SW480 (cell line): Measurements from ENCODE around the gene GRIN2A.

Experiments used
- DNase-seq: peaks from one replicate; pipeline ENCODE4 v3.0.0-alpha.2; 2016; ENCODE audit warnings: low spot score

The GRIN2A gene

DNA sequence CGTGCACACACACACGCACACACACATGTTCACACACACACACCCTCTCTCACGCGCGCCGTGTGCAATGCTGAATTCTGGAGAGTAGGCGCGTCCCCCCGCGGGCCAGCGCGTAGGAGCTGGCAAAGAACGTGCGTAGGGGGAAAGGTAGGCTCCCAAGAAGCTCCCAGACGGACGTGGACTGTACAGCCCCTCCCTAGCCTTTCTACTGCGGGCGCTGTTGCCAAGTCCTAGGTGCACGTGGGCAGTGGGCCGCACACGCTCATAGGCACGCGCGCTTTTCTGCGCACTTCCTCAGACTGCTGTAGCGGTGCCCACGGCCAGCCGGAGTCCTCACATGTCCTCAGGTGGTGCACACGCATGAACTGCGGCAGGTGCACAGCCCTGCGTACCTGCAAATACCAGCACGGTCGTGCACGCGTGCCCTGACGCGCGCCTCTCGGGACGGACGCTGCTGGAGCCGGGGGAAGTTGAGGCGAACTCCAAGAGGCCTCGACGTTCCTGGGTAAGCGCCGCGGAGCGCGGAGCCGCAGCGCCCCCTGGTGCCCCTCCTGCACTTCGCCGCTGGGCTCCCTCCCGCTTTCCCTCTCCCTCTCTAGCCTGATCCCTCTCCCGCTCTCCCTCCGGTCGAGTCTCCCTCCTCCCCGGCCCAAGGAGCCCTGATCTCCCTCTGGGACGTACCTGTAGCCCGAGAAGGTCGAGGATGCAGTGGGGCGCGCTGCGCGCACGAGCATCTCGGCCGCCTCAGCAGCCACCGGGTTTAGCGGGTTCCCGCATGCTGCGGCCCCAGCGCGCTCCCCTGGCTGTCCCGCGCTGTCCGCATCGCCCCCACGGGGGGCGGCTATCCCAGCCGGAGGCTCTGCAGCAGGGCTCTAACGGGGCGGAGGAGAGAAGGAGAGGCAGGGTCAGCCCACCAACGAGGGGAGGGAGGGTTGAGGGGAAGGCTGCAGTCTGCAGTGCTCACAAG, 749 bp downstream of the GRIN2A start:
- DNase-seq: no peak

DNA sequence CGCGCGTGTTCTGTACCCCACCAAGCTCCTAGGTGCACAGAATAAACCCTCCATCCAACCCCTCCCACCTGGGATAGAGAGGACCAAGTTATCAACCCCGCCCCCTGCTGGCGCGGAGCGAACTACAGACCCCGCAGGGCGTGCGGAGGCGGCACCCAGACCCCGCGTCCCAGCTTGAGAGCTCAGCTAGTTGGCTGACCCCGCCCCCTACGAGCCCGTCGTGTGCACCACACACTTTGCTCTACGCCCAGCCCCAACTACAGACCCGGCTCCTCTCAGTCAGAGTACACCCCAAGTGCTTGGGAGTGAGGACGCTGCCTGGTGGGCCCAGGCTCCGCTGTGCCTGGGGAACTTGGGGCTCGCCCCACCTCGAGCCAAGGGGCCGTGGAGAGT, 1.5 kb downstream of the GRIN2A start:
- DNase-seq: no peak

DNA sequence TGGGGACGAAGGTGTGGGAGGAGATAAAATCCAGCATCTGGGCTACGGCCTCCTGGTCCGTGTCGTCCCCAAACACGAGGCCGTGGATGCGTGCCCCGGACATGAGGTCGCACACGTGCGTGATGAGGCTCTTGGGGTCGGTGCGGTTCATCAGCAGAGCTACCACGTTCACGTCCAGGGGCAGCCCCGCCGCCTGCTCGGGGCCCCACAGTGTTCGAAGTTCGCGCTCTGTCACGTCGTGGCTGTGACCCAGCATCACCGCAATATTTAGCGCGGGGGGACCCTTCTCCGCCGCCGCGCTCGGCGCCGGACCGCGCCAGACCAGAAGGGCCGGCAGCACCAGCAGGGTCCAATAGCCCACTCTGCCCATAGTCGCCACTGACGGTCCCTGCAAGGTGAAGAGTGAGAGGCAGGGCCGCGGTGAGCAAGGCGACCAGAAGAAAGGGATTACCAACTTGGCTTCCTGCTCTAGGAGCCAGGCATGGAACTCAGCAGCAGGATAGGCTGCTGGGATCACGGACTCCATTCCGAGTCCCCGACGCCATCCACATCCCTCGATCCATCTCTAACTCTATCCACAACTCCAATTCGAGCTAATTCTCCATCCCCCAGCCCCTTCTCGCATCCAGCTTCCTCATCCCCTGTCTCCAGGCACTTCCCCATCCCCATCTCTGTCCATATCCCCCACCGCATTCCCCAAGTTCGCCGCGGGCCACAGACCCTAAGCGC, 2.0 kb downstream of the GRIN2A start:
- no peak for DNase-seq

DNA sequence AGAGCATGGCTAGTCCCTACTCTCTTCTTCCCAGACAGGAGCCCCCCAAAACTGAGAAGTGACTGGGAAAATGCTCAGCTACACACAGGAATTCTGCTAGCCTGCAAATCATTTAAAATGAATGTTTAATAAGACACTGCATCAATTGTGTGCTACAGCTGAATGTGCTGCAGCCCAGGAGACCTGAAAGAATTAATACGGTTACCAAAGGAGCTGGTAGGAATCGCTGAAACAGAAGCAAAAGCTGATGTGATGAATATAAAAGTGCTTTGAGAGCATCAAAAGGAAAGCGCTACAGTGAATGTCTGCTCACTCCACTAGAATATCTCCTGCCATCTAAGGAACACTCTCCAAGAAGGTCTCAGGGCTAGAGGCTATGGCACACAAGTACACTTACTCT, 3.7 kb downstream of the GRIN2A start:
- DNase-seq: no peak

DNA sequence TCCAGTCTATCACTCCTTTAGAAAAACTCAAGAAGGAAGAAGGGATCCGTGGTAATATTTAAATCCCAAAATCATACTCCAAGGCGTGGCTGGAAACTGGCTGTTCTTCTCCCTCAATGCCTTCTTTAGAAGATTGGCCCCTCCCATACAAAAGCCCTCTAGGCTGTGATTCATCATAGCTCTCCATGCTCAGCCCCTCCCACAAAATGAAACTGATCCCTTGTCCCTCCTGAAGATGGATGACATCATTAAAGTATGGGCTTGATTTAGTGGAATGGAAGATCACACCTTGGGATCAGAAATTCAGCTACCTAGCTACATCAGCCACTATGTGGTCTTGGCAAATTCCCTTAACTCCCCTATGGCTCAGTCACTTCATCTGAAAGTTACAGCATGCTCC, 4.1 kb downstream of the GRIN2A start:
- peak; percentile 25 for DNase-seq

DNA sequence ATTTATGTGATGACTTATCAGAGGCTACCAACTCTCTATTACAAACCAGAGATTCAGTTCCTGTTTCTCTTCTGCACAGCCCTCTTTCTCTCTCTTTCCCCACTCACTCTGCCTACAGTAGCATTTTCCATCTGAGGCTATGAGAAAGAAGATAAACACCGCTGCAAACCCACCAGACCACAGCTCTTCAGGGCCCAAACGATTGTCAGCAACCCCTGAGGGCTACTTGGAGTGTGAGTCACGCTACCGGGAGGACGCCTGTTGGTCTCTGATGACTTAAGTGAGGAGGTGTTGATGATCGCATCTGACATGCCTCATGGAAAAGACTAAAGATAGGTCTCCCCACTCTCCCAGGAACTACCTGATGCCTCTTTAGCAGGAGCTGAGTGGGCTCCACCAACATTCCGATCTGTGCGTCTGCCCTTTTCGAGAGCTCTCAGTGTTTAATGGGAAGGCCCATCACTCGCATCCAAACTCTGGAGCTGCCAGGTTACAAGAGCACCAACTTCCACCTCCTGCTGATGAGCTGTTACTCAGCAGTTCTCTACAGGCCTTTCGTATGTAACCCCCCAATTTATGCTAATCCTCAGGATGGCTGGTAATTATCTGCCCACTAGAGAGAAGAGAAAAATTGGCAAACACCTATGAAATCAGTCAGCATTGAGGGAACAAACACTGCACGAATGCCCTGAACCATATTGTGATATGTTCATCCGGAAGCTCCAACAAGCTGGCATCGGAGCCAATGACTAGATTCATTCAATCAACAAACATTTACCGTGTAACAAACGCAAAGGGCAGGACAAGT, 9.2 kb downstream of the GRIN2A start:
- no peak for DNase-seq

DNA sequence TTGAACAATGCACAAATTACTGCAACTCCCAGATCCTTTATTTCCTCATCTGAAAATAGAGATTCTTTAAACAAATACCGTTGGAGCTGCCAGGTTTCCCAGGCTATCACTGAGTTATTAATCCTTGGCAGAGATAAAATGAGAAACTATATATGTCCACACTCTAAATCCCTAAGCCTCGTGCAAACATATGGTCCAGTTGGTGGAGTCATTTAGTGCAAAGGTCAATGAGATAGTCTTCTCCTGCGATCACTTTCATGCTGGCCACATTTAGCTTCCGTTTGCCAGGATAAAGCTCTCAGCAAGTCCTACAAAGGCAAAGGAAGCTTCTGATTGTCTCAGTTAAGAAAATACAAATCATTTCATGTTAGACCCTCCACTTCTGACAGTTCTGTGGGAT, 11.0 kb downstream of the GRIN2A start:
- DNase-seq: no peak

DNA sequence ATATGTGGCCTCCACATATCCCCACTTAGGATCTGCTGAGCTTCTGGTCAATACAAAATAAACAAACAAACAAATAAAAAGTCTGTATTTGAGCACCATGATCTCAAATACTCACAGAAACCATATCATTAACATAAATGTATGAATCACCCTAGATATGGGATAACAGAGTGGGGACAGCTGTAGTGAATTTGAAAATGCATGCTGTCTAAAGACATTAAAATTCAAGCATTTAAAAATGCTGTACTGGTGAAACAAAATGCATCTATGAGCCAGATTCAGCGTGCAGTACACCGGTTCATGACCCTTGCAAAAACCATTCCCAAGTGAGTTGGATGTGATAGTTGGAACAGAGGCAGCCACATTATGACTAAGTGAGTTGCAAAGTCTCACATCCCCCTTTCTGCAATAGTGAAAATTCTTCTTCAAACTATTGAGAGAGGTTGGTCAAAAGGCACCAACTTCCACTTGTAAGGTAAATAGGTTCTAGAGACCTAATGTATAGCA, 12.3 kb downstream of the GRIN2A start:
- no peak for DNase-seq

DNA sequence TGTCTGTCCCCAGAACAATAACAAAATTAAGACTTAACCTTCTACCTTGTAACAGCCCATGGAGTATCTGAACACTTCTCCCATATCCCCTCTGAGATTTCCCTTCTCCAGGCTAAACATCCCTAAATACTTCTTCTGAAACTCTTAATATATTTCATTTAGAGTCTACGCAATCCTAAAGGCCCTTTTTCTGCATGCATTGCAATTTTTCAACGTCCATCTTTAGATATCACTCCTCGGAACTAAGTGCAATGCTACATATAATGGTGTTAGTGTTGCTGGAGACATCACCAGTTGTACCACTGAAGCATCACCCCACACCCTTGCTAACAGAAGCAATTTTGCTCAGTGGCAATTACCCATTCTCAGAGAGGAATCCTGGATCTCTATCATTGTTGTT, 13.2 kb downstream of the GRIN2A start:
- no peak for DNase-seq

DNA sequence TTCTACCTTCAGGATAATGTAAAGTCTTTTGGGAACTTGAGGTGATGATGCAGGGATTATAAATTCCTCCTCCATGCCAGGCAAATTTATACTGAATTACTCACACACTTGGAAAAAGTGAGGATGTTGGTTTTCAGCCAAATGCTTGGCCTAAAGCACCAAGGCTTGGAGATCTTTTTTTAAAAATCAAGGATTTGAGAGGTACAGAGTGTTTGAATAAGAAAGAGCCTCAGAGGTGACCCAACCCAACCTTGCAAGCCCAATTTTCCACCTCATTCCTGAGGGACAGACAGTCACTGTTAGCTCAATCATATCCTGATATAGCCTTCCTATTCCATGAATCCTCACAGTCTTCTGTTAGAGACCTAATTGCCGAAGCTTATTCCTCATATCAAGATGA, 14.0 kb downstream of the GRIN2A start:
- DNase-seq: no peak

DNA sequence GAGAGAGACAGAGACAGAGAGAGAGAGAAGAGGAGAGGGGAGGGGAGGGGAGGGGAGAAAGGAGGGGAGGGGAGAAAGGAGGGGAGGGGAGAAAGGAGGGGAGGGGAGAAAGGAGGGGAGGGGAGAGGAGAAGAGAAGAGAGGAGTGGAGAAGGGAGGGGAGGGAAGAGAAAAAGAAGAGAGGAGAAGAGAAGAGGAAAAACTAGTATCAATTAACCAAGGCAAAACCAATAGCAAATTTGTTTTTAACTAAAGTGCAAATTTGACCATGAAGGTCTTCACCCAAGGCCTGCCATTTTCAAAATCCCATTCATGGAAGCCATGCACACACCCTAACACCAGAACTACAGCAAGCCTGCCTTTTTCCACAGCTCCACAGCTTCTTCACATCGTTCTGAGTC, 16.6 kb downstream of the GRIN2A start:
- DNase-seq: no peak

DNA sequence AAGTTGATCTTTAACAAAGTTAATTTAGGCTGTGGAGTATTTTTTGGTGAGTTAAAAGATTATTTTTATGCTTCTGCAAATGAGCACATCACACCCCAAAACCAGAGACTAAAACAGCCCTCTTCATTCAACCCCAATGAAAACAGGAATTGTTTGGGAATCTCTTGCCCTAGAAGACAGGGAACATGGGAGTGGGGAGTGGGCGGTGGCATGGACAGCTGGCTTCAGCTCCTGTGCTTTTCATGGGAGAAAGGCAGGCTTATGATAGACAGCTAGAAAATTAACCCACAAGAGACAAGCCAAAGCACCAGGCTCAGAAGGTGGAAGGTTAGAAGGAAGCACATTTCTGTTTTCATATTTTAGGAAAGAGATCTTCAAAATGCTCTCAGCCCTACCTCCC, 19.2 kb downstream of the GRIN2A start:
- DNase-seq: no peak

DNA sequence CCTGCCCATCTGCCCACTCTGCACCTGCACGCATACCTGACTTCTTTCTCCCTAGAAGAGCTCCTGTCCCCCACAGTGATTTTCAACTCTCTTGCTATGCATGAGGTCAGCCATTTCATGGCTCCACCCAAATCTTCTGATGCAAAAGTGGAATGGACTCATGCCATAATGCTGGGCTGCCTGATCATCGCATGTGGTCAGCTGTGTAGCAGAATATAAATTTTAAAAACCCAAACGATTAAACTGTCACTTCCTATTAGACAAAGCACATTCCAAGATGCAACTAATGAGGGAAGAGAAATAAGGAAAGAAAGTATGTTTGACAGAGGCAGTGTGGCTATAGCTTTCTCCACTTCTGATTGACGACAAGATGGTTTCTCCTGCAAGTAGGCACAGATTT, 26.1 kb downstream of the GRIN2A start:
- no peak for DNase-seq

DNA sequence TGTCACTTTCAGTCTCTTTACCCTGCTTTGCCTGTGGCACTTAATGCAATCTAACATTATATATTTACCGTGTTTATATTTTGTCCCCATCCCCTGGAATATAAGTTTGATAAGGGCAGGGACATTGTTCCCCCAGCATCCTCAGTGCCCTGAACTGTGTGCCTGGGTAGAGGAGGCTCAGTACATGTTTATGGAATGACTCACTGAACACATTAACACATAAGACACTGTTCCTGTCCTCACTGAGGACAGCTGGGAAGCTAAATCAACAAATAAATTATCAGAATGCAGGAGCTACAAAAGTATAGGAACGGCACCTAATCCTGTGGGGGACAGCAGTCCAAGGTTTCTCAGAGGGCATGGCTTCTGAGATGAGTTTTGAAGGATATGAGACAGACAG, 27.8 kb downstream of the GRIN2A start:
- no peak for DNase-seq

DNA sequence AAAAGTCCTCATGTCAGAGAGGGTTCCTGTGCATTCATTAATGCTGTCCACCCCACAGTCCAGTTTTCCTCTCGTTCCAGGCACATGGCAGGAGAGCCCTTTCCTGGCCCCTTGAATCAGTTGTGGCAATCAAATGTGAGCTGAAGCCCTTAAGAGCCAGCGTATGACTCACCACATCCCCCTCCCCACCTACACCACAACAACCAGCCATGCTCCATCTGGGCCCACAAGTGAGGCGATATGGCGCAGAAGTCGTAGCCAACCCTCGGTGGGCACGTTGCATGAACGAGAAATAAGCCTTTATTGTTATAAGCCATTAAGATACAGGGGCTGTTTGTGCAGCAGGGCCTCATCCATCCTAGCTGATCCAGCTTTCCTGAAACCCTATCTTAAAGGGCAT, 28.2 kb downstream of the GRIN2A start:
- no peak for DNase-seq

DNA sequence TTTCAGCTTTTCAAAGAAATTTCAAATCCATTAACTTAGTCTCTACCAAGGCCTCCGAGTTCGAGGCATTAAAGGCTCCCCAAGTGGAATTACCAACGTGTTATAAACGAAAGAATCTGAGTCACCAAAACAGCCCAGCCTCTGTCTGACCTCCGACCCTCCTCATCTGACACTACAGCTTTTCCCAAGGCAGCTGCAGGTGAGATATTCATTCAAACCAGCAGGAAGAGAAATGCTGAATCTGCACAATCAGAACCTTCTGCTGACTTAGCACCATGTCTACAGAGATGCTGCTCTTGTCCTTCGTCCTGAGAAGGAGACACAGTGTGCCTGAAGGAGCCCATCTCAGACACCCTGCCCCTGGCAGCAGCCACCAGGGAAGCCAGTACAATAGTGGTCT, 30.5 kb downstream of the GRIN2A start:
- DNase-seq: no peak

DNA sequence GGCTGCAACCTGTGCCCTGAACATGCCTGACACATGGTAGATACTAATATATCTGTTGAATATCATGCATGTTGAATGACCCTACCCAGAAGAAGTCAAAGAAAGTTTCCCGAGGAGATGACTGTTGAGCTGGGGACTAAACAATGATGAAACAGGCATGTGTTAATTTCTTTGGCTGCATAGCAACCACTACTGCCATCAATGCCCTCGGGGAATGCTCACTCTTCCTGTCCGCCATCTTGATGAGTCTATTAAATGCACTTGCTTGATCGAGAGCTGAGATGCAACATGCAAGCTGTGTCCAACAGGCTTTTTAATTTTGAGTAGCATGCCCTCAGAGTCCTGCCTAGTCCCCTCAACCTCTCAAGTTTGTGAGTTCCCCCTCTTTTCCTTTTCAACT, 31.3 kb downstream of the GRIN2A start:
- no peak for DNase-seq

DNA sequence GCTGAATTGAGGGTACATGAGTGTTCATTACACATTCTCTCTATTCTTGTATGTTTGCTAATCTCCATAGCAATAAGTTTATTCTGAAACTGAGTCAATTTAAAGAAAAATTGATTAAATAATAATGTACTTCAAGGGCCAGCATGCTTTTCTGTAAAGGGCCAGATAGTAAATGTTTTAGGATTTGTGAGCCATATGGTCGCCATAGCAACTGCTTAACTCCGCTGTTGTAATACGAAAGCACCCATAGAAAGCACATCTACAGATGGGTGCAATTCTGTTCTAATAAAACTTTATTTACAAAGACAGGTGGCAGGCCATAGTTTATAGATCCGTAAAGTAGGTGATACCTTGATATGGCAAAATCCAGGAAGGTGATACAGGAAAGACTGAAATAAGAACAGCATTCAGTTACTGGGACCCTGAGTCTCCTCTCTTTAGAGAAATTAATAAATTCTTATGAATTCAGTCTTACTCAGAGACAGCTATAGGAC, 36.6 kb downstream of the GRIN2A start:
- DNase-seq: no peak

DNA sequence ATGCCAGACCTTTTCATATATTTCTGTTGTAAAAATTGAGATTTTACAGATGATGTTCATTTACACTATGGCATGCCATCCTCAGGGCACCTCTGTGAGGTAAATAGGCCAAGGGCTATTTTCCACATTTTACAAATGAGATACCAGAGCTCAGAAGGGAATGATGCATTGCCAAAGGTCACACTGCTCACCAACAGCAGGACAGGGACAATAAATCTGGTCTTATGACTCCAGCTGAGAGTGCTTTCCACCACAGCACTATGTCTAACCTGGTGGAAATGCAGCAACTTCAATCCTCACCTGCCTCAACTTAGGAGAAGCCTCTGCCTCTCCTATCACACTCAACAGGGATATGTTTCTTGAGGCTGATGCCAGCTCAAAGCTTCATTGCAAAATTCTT, 40.6 kb downstream of the GRIN2A start:
- DNase-seq: no peak

DNA sequence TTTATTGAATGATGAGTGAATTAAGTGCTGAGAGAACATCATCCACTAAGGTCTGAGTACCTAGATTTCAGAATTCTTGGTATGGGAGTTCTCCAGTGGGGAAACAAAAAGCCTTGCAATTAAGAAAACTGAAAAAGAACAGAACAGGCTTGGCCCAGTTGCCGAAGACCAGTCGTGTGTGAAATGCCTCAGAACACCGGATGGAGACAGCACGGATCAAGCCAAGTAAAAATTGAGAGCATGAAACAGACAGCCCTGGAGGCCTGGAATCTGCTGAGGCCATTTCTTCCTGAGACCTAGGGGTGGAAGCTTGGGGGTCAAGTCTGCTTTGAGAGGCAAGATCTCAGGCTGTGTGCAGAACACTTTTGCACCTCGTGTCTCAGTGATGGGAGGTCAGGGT, 43.3 kb downstream of the GRIN2A start:
- no peak for DNase-seq

DNA sequence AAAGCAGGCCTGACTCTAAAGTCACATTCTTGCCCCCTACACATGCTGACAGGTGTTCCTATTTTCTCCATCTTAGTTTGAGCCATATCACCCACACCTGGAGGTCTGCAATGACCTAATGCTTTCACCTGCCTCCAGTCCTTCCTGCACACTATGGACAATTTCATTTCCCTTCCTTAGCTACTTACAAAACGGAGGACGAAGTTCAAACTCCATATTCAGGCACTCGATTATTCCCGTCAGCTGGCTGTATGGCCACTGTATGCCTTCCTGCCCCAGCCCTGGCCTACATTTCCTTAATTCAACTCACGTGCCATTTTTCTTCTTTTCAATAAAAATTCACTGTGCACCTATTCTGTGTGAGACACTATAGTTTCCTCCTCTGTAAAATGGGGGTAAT, 44.9 kb downstream of the GRIN2A start:
- no peak for DNase-seq

DNA sequence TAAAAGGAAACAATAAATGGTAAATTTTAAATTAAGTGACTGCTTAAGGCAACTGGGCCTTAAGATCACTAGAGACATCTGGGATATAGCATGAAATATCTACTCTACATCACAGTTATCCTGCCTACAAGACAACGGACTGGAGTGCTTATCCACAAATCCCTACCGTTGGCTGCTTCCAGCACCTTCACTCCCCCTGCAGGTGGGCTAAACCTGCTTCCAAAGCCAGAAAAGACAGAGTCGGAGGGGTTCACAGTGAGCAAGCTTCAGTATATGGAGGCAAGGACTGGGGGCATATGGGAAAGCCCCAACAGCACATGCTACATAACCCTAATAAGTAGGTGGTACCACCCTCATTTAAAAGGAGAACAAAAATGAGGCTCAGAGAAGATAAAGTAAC, 45.3 kb downstream of the GRIN2A start:
- no peak for DNase-seq
